GM23248 (cell line): ENCODE results near the gene PRKAA1.

Source experiments
- EZH2 ChIP-seq: fragments of 200-600 bp; sonication (generic); IDR thresholded peaks from 2 replicates; pipeline ENCODE4 v1.6.1; 2018; ENCODE audit warnings: antibody characterized with exemption, mild to moderate bottlenecking; ENCODE audit not compliant: insufficient read depth, poor library complexity, severe bottlenecking
- EZH2phosphoT487 ChIP-seq: fragments of 200-600 bp; sonication (generic); IDR thresholded peaks from 2 replicates; pipeline ENCODE4 v1.6.1; 2018; ENCODE audit warnings: antibody characterized with exemption, moderate library complexity, mild to moderate bottlenecking, low read depth; ENCODE audit not compliant: insufficient read depth

GRCh38 chr5:40738502-40738901 is 59.7 kb downstream of the PRKAA1 start:
- no peak for TF ChIP-seq EZH2
- TF ChIP-seq EZH2phosphoT487: no peak
